Suprapubic skin (tissue), 4 donors: Measurements from ENCODE around the gene ST3GAL3.

Experiments
- EP300 ChIP-seq: sonication (generic); formaldehyde crosslinking; IDR thresholded peaks from one replicate; pipeline ENCODE4 v1.6.1; 2017; ENCODE audit warnings: antibody characterized with exemption
- POLR2A ChIP-seq, 2 donors: fragments of 450-650 bp; IDR thresholded peaks; one replicate each; pipeline ENCODE4 v1.6.1; 2017; ENCODE audit warnings: antibody characterized with exemption in 2 of 2, mild to moderate bottlenecking in 2 of 2, moderate library complexity in 2 of 2
- POLR2AphosphoS5 ChIP-seq, 3 donors: sonication (generic); formaldehyde crosslinking; IDR thresholded peaks; one replicate each; pipeline ENCODE4 v1.6.1; 2017; ENCODE audit warnings: antibody characterized with exemption in 3 of 3
- TF ChIP-seq, protein P1 (sequence below), 2 donors: fragments of 200-600 bp in 1 of 2; fragments of 450-650 bp in 1 of 2; sonication (generic) in 1 of 2; IDR thresholded peaks; one replicate each; pipeline ENCODE4 v1.5.1; 2016 to 2019; ENCODE audit warnings: antibody characterized with exemption in 2 of 2, mild to moderate bottlenecking in 1 of 2, moderate library complexity in 1 of 2

DNA sequence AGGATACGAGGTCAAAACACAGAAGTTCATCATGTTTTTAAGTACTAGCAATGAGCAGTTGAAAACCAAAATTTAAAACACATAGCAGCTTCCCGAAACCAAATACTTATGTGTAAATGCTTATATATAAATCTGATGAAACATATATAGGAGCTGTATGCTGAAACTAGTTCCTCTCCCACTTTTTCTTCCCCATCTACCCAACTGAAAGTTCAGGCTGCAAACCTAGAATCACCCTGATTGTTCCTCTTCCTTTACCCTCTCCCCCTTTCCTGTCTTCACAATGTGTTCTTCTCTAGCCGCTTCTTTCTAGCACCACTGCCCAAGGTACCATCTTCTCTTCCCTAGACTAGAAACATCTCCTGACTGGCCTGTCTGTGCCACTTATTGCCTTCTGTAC, 90.6 kb downstream of the ST3GAL3 start:
- TF ChIP-seq, protein P1, sequence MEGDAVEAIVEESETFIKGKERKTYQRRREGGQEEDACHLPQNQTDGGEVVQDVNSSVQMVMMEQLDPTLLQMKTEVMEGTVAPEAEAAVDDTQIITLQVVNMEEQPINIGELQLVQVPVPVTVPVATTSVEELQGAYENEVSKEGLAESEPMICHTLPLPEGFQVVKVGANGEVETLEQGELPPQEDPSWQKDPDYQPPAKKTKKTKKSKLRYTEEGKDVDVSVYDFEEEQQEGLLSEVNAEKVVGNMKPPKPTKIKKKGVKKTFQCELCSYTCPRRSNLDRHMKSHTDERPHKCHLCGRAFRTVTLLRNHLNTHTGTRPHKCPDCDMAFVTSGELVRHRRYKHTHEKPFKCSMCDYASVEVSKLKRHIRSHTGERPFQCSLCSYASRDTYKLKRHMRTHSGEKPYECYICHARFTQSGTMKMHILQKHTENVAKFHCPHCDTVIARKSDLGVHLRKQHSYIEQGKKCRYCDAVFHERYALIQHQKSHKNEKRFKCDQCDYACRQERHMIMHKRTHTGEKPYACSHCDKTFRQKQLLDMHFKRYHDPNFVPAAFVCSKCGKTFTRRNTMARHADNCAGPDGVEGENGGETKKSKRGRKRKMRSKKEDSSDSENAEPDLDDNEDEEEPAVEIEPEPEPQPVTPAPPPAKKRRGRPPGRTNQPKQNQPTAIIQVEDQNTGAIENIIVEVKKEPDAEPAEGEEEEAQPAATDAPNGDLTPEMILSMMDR (IDR thresholded peaks at IDR 0.05) = no peak
- TF ChIP-seq POLR2A (IDR thresholded peaks at IDR 0.05) (no peak), POLR2AphosphoS5 (IDR thresholded peaks at IDR 0.05) (no peak), EP300 (no peak)
